Muscle layer of duodenum (tissue), 2 donors: ENCODE data around the gene FUT3.
"Not testable (repeated sequence)": the region's sequence is repeated elsewhere in the genome, so short reads cannot be mapped to it uniquely, and the experiment has no call there.

Experiments
- H3K27ac ChIP-seq: one replicate; pipeline ENCODE4 v1.7.0; 2013; ENCODE audit warnings: mild to moderate bottlenecking, low read length
- H3K27me3 ChIP-seq: one replicate; pipeline ENCODE4 v1.7.0; 2013; ENCODE audit warnings: low read depth, mild to moderate bottlenecking, control low read depth, low read length
- H3K36me3 ChIP-seq, 2 donors: one replicate each; pipeline ENCODE4 v1.7.0; 2013; ENCODE audit warnings: low read length in 2 of 2, control low read depth in 1 of 2, mild to moderate bottlenecking in 1 of 2; ENCODE audit not compliant: insufficient read depth in 2 of 2, control insufficient read depth in 1 of 2
- H3K4me1 ChIP-seq, 2 donors: one replicate each; pipeline ENCODE4 v1.7.0; 2013; ENCODE audit warnings: low read length in 2 of 2, mild to moderate bottlenecking in 2 of 2, control low read depth in 1 of 2, moderate library complexity in 1 of 2; ENCODE audit not compliant: insufficient read depth in 2 of 2, control insufficient read depth in 1 of 2
- H3K4me3 ChIP-seq, 2 donors: one replicate each; pipeline ENCODE4 v1.7.0; 2013; ENCODE audit warnings: low read length in 2 of 2, low read depth in 1 of 2, mild to moderate bottlenecking in 1 of 2
- H3K9me3 ChIP-seq, 2 donors: one replicate each; pipeline ENCODE4 v1.7.0; 2013; ENCODE audit warnings: low read length in 2 of 2, control low read depth in 1 of 2, mild to moderate bottlenecking in 1 of 2; ENCODE audit not compliant: control insufficient read depth in 1 of 2
- donor health status: healthy.

The FUT3 gene

GRCh38 chr19:5863030-5863665 is 11.9 kb upstream of the FUT3 start:
- no peaks in the 10 kb centered on the region for H3K27me3 ChIP-seq
- H3K36me3 ChIP-seq: no peaks in the 10 kb centered on the region
- no peaks in the 10 kb centered on the region for H3K4me1 ChIP-seq
- H3K27ac ChIP-seq: no peak overlapping the region
- H3K4me3 ChIP-seq: no peak overlapping the region
- H3K9me3 ChIP-seq: no peaks in the 10 kb centered on the region

GRCh38 chr19:5857203-5858081 is 6.2 kb upstream of the FUT3 start:
- Histone ChIP-seq H3K27me3 (no peaks in the 10 kb centered on the region), H3K27ac (no peak overlapping the region), H3K4me3 (no peak overlapping the region), H3K9me3 (no peaks in the 10 kb centered on the region), H3K4me1 (no peaks in the 10 kb centered on the region), H3K36me3 (no peaks in the 10 kb centered on the region)

GRCh38 chr19:5855151-5855550 is 3.9 kb upstream of the FUT3 start:
- peaks cover 0 to 12% of the 10 kb centered on the region in 2 donors for H3K4me1 ChIP-seq
- H3K27ac ChIP-seq, H3K36me3 ChIP-seq, H3K4me3 ChIP-seq, H3K9me3 ChIP-seq, H3K27me3 ChIP-seq: not testable (repeated sequence)

- not testable (repeated sequence) for H3K4me3 ChIP-seq, H3K9me3 ChIP-seq, H3K36me3 ChIP-seq, H3K27ac ChIP-seq, H3K27me3 ChIP-seq
- peaks cover 0 to 13% of the 10 kb centered on the region in 2 donors for H3K4me1 ChIP-seq
These were observed 2.9 kb upstream of the FUT3 start for GRCh38 chr19:5854121-5854520.

- H3K27me3 ChIP-seq: no peaks in the 10 kb centered on the region
- H3K9me3 ChIP-seq: no peaks in the 10 kb centered on the region
- peak overlapping the region; percentile 90 for H3K27ac ChIP-seq
- H3K4me3 ChIP-seq: peak overlapping the region in 1 of 2 donors; percentile 31
- H3K4me1 ChIP-seq: peaks cover 0 to 13% of the 10 kb centered on the region in 2 donors
- no peaks in the 10 kb centered on the region for H3K36me3 ChIP-seq
These were observed 431 bp downstream of the FUT3 start for GRCh38 chr19:5850743-5851293.

GRCh38 chr19:5850189-5850588 is 1.1 kb downstream of the FUT3 start:
- H3K36me3 ChIP-seq: no peaks in the 10 kb centered on the region
- peaks cover 0 to 13% of the 10 kb centered on the region in 2 donors for H3K4me1 ChIP-seq
- H3K27me3 ChIP-seq: no peaks in the 10 kb centered on the region
- H3K27ac ChIP-seq: peak overlapping the region; percentile 86
- no peak overlapping the region for H3K4me3 ChIP-seq
- no peaks in the 10 kb centered on the region for H3K9me3 ChIP-seq

- not testable (repeated sequence) for H3K4me3 ChIP-seq, H3K27me3 ChIP-seq, H3K9me3 ChIP-seq, H3K36me3 ChIP-seq
- H3K27ac ChIP-seq: peak overlapping the region; percentile 51
- H3K4me1 ChIP-seq: peaks cover 0 to 13% of the 10 kb centered on the region in 2 donors
These were observed 2.6 kb downstream of the FUT3 start for GRCh38 chr19:5848621-5849020.

GRCh38 chr19:5847846-5848245 is 3.4 kb downstream of the FUT3 start:
- not testable (repeated sequence) for H3K27me3 ChIP-seq, H3K9me3 ChIP-seq, H3K4me3 ChIP-seq, H3K36me3 ChIP-seq
- H3K4me1 ChIP-seq: peaks cover 0 to 13% of the 10 kb centered on the region in 2 donors
- peak overlapping the region; percentile 51 for H3K27ac ChIP-seq

GRCh38 chr19:5844456-5845433 is 6.5 kb downstream of the FUT3 start:
- Histone ChIP-seq H3K27ac (no peak overlapping the region), H3K4me3 (no peak overlapping the region), H3K27me3 (no peaks in the 10 kb centered on the region), H3K9me3 (no peaks in the 10 kb centered on the region), H3K4me1 (no peaks in the 10 kb centered on the region), H3K36me3 (no peaks in the 10 kb centered on the region)

GRCh38 chr19:5843295-5843927 is 7.8 kb downstream of the FUT3 start:
- no peaks in the 10 kb centered on the region for H3K9me3 ChIP-seq
- peaks cover 0 to 6% of the 10 kb centered on the region in 2 donors for H3K4me1 ChIP-seq
- no peak overlapping the region for H3K27ac ChIP-seq
- no peaks in the 10 kb centered on the region for H3K36me3 ChIP-seq
- H3K27me3 ChIP-seq: no peaks in the 10 kb centered on the region
- no peak overlapping the region for H3K4me3 ChIP-seq
